Adrenal gland (tissue), 5 donors: ENCODE data around the gene PLAGL2.

Source experiments
- POLR2A ChIP-seq, 2 donors: fragments of 450-650 bp; IDR thresholded peaks; one replicate each; pipeline ENCODE4 v1.6.1; 2017; ENCODE audit warnings: antibody characterized with exemption in 2 of 2, mild to moderate bottlenecking in 2 of 2, moderate library complexity in 1 of 2
- TF ChIP-seq, protein P1 (sequence below), 6 experiments: fragments of 450-650 bp in 4 of 6; fragments of 200-600 bp in 2 of 6; sonication (generic) in 1 of 6; IDR thresholded peaks; 1 replicate in 5 of 6; 2 replicates in 1 of 6; pipeline versions ENCODE4 v1.5.1 to v1.8.0; 2016 to 2021; ENCODE audit warnings: antibody characterized with exemption in 6 of 6, mild to moderate bottlenecking in 2 of 6, moderate library complexity in 1 of 6
- donor health status: DM: no; HTN: no; CAD: no.

DNA sequence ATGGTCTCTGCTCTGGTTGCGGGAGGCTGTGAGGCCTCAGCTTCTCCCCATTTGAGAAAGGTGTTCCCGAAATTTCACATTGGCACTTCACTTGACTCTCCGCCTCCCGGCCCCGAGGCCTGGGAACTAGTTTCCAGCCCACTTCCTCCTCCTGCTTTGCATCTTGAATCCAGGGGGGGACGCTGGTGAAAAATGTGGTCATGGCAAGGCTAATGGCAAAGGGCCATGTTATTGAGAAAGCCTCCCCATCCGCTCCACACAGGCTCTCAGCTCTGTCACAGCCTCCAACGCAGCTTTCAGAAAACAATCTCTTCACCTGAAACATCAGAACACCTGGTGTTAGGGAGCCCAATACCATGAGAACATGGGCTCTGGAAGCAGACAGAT is 5.6 kb downstream of the PLAGL2 start:
- TF ChIP-seq, protein P1, sequence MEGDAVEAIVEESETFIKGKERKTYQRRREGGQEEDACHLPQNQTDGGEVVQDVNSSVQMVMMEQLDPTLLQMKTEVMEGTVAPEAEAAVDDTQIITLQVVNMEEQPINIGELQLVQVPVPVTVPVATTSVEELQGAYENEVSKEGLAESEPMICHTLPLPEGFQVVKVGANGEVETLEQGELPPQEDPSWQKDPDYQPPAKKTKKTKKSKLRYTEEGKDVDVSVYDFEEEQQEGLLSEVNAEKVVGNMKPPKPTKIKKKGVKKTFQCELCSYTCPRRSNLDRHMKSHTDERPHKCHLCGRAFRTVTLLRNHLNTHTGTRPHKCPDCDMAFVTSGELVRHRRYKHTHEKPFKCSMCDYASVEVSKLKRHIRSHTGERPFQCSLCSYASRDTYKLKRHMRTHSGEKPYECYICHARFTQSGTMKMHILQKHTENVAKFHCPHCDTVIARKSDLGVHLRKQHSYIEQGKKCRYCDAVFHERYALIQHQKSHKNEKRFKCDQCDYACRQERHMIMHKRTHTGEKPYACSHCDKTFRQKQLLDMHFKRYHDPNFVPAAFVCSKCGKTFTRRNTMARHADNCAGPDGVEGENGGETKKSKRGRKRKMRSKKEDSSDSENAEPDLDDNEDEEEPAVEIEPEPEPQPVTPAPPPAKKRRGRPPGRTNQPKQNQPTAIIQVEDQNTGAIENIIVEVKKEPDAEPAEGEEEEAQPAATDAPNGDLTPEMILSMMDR (IDR thresholded peaks at IDR 0.05): no peak
- TF ChIP-seq POLR2A (IDR thresholded peaks at IDR 0.05): no peak
